CD14-positive monocyte (primary cell): Measurements from ENCODE around the gene FXYD2. TPM values are rescaled to one million over a fixed set of nuclear protein-coding genes. Genes with fewer than 3 reads are reported as not detected.

Source experiments
- DNase-seq, 3 donors: peaks; one replicate each; pipeline ENCODE4 v3.0.0-alpha.2; 2011 to 2022
- H2AFZ ChIP-seq: 2 replicates; pipeline ENCODE4 v1.6.0; 2012; ENCODE audit warnings: mild to moderate bottlenecking, low read depth, low read length, inconsistent platforms; ENCODE audit not compliant: insufficient read depth, poor library complexity, severe bottlenecking
- H3K27ac ChIP-seq, 2 donors: 1 replicate in 1 of 2; 2 replicates in 1 of 2; pipeline ENCODE4 v1.5.1; 2012 to 2013; ENCODE audit warnings: low read length in 2 of 2, control low read depth in 1 of 2, inconsistent platforms in 1 of 2, low read depth in 1 of 2, mild to moderate bottlenecking in 1 of 2
- H3K27me3 ChIP-seq, 2 donors: one replicate each; pipeline versions ENCODE4 v1.6.0 to v1.6.1; 2011 to 2013; ENCODE audit warnings: low read length in 2 of 2; ENCODE audit not compliant: control insufficient read depth in 2 of 2, insufficient read depth in 2 of 2
- H3K36me3 ChIP-seq, 2 donors: replicated peaks in 1 of 2; 1 replicate in 1 of 2; 2 replicates in 1 of 2; pipeline versions ENCODE4 v1.5.1 to v1.6.1; 2012 to 2013; ENCODE audit warnings: low read length in 2 of 2, control low read depth in 1 of 2, inconsistent platforms in 1 of 2, mild to moderate bottlenecking in 1 of 2; ENCODE audit not compliant: insufficient read depth in 2 of 2, control insufficient read depth in 1 of 2
- H3K4me1 ChIP-seq, 2 donors: 1 replicate in 1 of 2; 2 replicates in 1 of 2; pipeline versions ENCODE4 v1.5.1 to v1.6.1; 2012 to 2013; ENCODE audit warnings: low read length in 2 of 2, control low read depth in 1 of 2, inconsistent platforms in 1 of 2, mild to moderate bottlenecking in 1 of 2, moderate library complexity in 1 of 2; ENCODE audit not compliant: insufficient read depth in 2 of 2, control insufficient read depth in 1 of 2
- H3K4me2 ChIP-seq: replicated peaks from 2 replicates; pipeline ENCODE3; 2012; ENCODE audit warnings: low read length, moderate library complexity, mild to moderate bottlenecking; ENCODE audit not compliant: poor library complexity, severe bottlenecking; ENCODE audit errors: extremely low read depth
- H3K4me3 ChIP-seq, 3 experiments: fragments of 200-600 bp in 1 of 3; sonication (generic) in 1 of 3; replicated peaks in 1 of 3; 1 replicate in 2 of 3; 2 replicates in 1 of 3; pipeline ENCODE4 v1.5.1; 2011 to 2013; ENCODE audit warnings: low read length in 3 of 3, mild to moderate bottlenecking in 3 of 3, control low read depth in 2 of 3, low read depth in 2 of 3, inconsistent platforms in 1 of 3, moderate library complexity in 1 of 3
- H3K79me2 ChIP-seq: 2 replicates; pipeline ENCODE4 v1.6.0; 2012; ENCODE audit warnings: mild to moderate bottlenecking, control low read depth, inconsistent platforms, low read length, moderate library complexity; ENCODE audit not compliant: insufficient read depth
- H3K9ac ChIP-seq: 2 replicates; pipeline ENCODE4 v1.6.0; 2017; ENCODE audit warnings: low read length, mild to moderate bottlenecking; ENCODE audit not compliant: insufficient read depth, poor library complexity, severe bottlenecking
- H3K9me3 ChIP-seq, 2 donors: replicated peaks in 1 of 2; 1 replicate in 1 of 2; 2 replicates in 1 of 2; pipeline versions ENCODE4 v1.5.1 to v1.6.1; 2012 to 2013; ENCODE audit warnings: low read length in 2 of 2, control low read depth in 1 of 2; ENCODE audit not compliant: control insufficient read depth in 1 of 2, insufficient read depth in 1 of 2
- H4K20me1 ChIP-seq: 2 replicates; pipeline ENCODE4 v1.6.0; 2012; ENCODE audit warnings: mild to moderate bottlenecking, low read length, control low read depth, moderate library complexity; ENCODE audit not compliant: insufficient read depth
- H3K27ac Mint-ChIP-seq, 7 donors: one replicate each; pipeline ENCODE4 v1.8.0; 2020; ENCODE audit warnings: mild to moderate bottlenecking in 7 of 7, mixed read lengths in 7 of 7, moderate library complexity in 6 of 7, inconsistent platforms in 2 of 7
- H3K27me3 Mint-ChIP-seq, 3 donors: one replicate each; pipeline ENCODE4 v1.8.0; 2021 to 2022; ENCODE audit warnings: low read depth in 3 of 3, mild to moderate bottlenecking in 3 of 3, mixed read lengths in 3 of 3, moderate library complexity in 3 of 3, inconsistent platforms in 1 of 3
- H3K36me3 Mint-ChIP-seq, 2 donors: one replicate each; pipeline ENCODE4 v1.8.0; 2020; ENCODE audit warnings: mixed read lengths in 2 of 2, inconsistent platforms in 1 of 2, mild to moderate bottlenecking in 1 of 2
- H3K4me1 Mint-ChIP-seq: one replicate; pipeline ENCODE4 v1.8.0; 2020; ENCODE audit warnings: mild to moderate bottlenecking, mixed read lengths
- H3K4me3 Mint-ChIP-seq, 2 donors: one replicate each; pipeline ENCODE4 v1.8.0; 2020; ENCODE audit warnings: mild to moderate bottlenecking in 2 of 2, mixed read lengths in 2 of 2, moderate library complexity in 1 of 2
- H3K9me3 Mint-ChIP-seq, 7 donors: one replicate each; pipeline ENCODE4 v1.8.0; 2020 to 2022; ENCODE audit warnings: mixed read lengths in 7 of 7, mild to moderate bottlenecking in 6 of 7, moderate library complexity in 6 of 7, inconsistent platforms in 2 of 7
- WGBS: methylation state at CpG from one replicate; pipeline ENCODE4 v1.1.5; 2013; ENCODE audit warnings: missing lambda C conversion rate; ENCODE audit not compliant: insufficient coverage; 5-methylcytosine and 5-hydroxymethylcytosine counted together
- intact Hi-C, 2 donors: fragments of 100-400 bp; cut with micrococcal nuclease; formaldehyde crosslinking; loops; one replicate each; pipeline versions ENCODE4 v1.15.0 to v1.15.1; 2023
- polyA plus RNA-seq, 3 donors: library from polyadenylated mRNA; depleted of rRNA in 1 of 3; unstranded in 2 of 3; stranded (reverse) in 1 of 3; fragments of 300-500 nt in 2 of 3; fragments of >200 nt in 1 of 3; fragmentation: Illumina TruSeq in 2 of 3; gene quantifications; 1 replicate in 2 of 3; 2 replicates in 1 of 3; pipeline ENCODE4 v1.2.3, GENCODE V29; 2012 to 2021
- TF ChIP-seq, protein P1 (sequence below): fragments of 200-600 bp; IDR thresholded peaks from one replicate; pipeline ENCODE4 v1.8.0; 2022; ENCODE audit warnings: antibody characterized with exemption, mild to moderate bottlenecking

The FXYD2 gene
- polyA plus RNA-seq, 3 donors = 0.96 to 4.4 (median 2.5) TPM

DNA sequence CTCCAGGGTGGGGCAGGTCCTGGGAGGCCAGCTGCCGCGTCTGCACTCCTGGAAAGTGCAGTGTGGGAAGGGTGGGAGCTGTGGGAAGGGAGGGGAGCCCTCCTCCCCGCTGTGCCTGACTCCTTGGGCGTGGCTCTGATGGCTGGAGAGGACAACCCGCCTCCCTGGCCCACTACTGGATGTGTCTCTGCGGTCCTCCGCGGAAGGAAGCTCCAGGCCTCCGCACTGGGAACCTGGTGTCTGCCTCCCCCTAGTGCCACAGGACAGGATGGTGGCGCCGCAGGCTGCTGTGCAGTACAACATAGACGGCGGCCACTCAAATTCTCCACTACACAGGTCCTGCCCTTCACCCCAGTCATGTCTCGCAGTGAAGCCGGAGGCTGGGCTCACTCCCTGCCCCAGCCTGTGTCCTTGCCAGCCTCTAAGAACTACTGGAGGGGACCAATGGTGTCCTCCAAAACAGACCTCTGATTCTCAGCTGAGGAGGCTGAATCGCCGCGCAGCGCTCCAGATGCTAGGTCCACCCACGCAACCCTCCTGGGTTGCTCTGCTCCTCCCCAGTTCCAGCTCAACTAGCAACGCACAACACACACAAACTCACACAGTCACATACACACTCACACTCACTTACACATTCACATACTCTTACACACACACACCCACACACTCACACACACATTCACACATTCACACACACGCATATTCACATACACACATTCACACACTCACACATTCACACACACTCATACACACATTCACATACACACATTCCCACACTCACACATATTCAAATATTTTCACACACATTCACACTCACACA lies 15.1 kb downstream of the FXYD2 start:
- no peaks in the 10 kb centered on the region for H3K27me3 ChIP-seq
- 33% methylated on average over 19 of the region's 22 CpGs for WGBS
- peak overlapping the region in 1 of 2 donors; percentile 5 for H3K4me3 Mint-ChIP-seq
- intact Hi-C loops = loop anchor here (5.0 kb wide), 2 partner anchors 33 to 138 kb away; no protein-coding TSS in a partner anchor
- peaks cover 2% of the 10 kb centered on the region in 2 donors for H3K36me3 Mint-ChIP-seq
- no peak overlapping the region for H3K4me3 ChIP-seq
- H3K27ac ChIP-seq = peak overlapping the region in 1 of 2 donors; percentile 85
- TF ChIP-seq, protein P1, sequence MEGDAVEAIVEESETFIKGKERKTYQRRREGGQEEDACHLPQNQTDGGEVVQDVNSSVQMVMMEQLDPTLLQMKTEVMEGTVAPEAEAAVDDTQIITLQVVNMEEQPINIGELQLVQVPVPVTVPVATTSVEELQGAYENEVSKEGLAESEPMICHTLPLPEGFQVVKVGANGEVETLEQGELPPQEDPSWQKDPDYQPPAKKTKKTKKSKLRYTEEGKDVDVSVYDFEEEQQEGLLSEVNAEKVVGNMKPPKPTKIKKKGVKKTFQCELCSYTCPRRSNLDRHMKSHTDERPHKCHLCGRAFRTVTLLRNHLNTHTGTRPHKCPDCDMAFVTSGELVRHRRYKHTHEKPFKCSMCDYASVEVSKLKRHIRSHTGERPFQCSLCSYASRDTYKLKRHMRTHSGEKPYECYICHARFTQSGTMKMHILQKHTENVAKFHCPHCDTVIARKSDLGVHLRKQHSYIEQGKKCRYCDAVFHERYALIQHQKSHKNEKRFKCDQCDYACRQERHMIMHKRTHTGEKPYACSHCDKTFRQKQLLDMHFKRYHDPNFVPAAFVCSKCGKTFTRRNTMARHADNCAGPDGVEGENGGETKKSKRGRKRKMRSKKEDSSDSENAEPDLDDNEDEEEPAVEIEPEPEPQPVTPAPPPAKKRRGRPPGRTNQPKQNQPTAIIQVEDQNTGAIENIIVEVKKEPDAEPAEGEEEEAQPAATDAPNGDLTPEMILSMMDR = peak; percentile 78
- peak overlapping the region; percentile 62 for H2AFZ ChIP-seq
- H3K4me2 ChIP-seq = no peak overlapping the region
- DNase-seq = peak; percentile 74 to 82 (median 80)
- H3K4me1 Mint-ChIP-seq = peaks cover 58% of the 10 kb centered on the region
- no peak overlapping the region for H3K9ac ChIP-seq
- H4K20me1 ChIP-seq = no peaks in the 10 kb centered on the region
- H3K27me3 Mint-ChIP-seq = peaks cover 4 to 11% (median 4%) of the 10 kb centered on the region in 3 donors
- peak overlapping the region in 5 of 7 donors; percentile 83 to 97 (median 88) for H3K27ac Mint-ChIP-seq
- H3K79me2 ChIP-seq = no peaks in the 10 kb centered on the region
- no peaks in the 10 kb centered on the region for H3K36me3 ChIP-seq
- peaks cover 65 to 66% of the 10 kb centered on the region in 2 donors for H3K4me1 ChIP-seq
- H3K9me3 Mint-ChIP-seq = peaks cover 0 to 3% (median 0%) of the 10 kb centered on the region in 7 donors
- H3K9me3 ChIP-seq = no peaks in the 10 kb centered on the region

DNA sequence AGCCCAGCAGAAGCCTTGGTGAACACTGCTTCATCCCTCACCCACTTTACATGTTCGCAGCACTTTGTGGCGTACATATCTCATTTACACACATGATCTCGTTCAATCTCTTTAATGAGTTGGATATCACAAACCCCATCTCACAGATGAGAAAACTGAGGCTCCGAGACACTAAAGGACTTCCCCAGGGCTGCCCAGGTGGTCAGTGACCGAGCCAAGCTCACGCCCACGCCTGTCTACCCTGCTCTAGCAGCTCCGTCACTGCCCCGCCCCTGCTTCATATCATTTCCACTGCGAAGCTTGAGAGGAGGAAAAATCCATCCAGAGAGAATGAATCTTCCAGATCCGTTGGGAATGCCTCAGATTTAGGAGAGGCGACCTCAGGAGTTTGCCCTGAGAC lies 15.8 kb downstream of the FXYD2 start:
- no peak overlapping the region for H3K4me3 Mint-ChIP-seq
- Histone ChIP-seq H3K27me3 (no peaks in the 10 kb centered on the region), H3K9ac (no peak overlapping the region), H4K20me1 (no peaks in the 10 kb centered on the region), H2AFZ (peak overlapping the region; percentile 62), H3K4me1 (peaks cover 60 to 62% of the 10 kb centered on the region in 2 donors), H3K36me3 (no peaks in the 10 kb centered on the region), H3K9me3 (no peaks in the 10 kb centered on the region), H3K4me3 (no peak overlapping the region), H3K4me2 (no peak overlapping the region), H3K79me2 (no peaks in the 10 kb centered on the region), H3K27ac (peak overlapping the region in 1 of 2 donors; percentile 85)
- peaks cover 4 to 12% (median 4%) of the 10 kb centered on the region in 3 donors for H3K27me3 Mint-ChIP-seq
- 82% methylated on average over 12 of the region's 12 CpGs for WGBS
- intact Hi-C loops = loop anchor here (5.0 kb wide), 2 partner anchors 34 to 139 kb away; no protein-coding TSS in a partner anchor
- peaks cover 0 to 2% (median 0%) of the 10 kb centered on the region in 7 donors for H3K9me3 Mint-ChIP-seq
- TF ChIP-seq, protein P1 = no peak
- DNase-seq = no peak
- peaks cover 57% of the 10 kb centered on the region for H3K4me1 Mint-ChIP-seq
- H3K36me3 Mint-ChIP-seq = peaks cover 2 to 4% of the 10 kb centered on the region in 2 donors
- peak overlapping the region in 6 of 7 donors; percentile 51 to 97 (median 86) for H3K27ac Mint-ChIP-seq
